Activated T-helper 2 cell treated with anti-CD3 and anti-CD28 coated beads, Interferon-gamma antibody, Interleukin-2, Interleukin-4, amounts not matched to agents 10 μg/mL and 5 μg/mL and 100 μg/mL, durations not matched to agents 14 hours and 24 hours and 36 hours (primary cell): ENCODE data around the gene E2F3. TPM values are rescaled to one million over a fixed set of nuclear protein-coding genes. Genes with fewer than 3 reads are reported as not detected.

ENCODE experiments used
- DNase-seq: peaks from one replicate; pipeline ENCODE4 v3.0.0; 2021; ENCODE audit warnings: low spot score
- H3K27ac Mint-ChIP-seq: one replicate; pipeline ENCODE4 v1.8.0; 2021; ENCODE audit warnings: mixed read lengths
- H3K27me3 Mint-ChIP-seq: one replicate; pipeline ENCODE4 v1.8.0; 2021; ENCODE audit warnings: low read depth, mixed read lengths
- H3K36me3 Mint-ChIP-seq: one replicate; pipeline ENCODE4 v1.8.0; 2021; ENCODE audit warnings: low read depth, mixed read lengths
- H3K4me1 Mint-ChIP-seq: one replicate; pipeline ENCODE4 v1.8.0; 2021; ENCODE audit warnings: low read depth, mixed read lengths
- H3K4me3 Mint-ChIP-seq: one replicate; pipeline ENCODE4 v1.8.0; 2021; ENCODE audit warnings: low read depth, mild to moderate bottlenecking, moderate library complexity, mixed read lengths
- H3K9me3 Mint-ChIP-seq: one replicate; pipeline ENCODE4 v1.8.0; 2021; ENCODE audit warnings: mixed read lengths
- intact Hi-C: fragments of 100-400 bp; cut with micrococcal nuclease; formaldehyde crosslinking; loops from one replicate; pipeline ENCODE4 v1.15.1; 2023
- total RNA-seq: library from RNA; stranded (reverse); gene quantifications from 2 replicates; pipeline ENCODE4 v1.2.3, GENCODE V29; 2022

Gene E2F3
- total RNA-seq, 1 donor from 2014 or later: 27.9 TPM

- Mint-ChIP-seq H3K27ac (no peak overlapping the region), H3K27me3 (no peaks in the 10 kb centered on the region), H3K4me3 (no peak overlapping the region), H3K4me1 (peaks cover 48% of the 10 kb centered on the region), H3K36me3 (peaks cover 3% of the 10 kb centered on the region), H3K9me3 (no peaks in the 10 kb centered on the region)
- intact Hi-C loops: no loop called here
- no peak for DNase-seq
These were observed 30.9 kb upstream of the E2F3 start for GRCh38 chr6:20370801-20371200.

GRCh38 chr6:20375436-20375835, 26.2 kb upstream of the E2F3 start:
- intact Hi-C loops: no loop called here
- Mint-ChIP-seq H3K9me3 (no peaks in the 10 kb centered on the region), H3K4me1 (peaks cover 29% of the 10 kb centered on the region), H3K4me3 (no peak overlapping the region), H3K27me3 (no peaks in the 10 kb centered on the region), H3K27ac (no peak overlapping the region), H3K36me3 (no peaks in the 10 kb centered on the region)
- no peak for DNase-seq

GRCh38 chr6:20377623-20378265, 23.9 kb upstream of the E2F3 start:
- Mint-ChIP-seq H3K4me1 (peaks cover 25% of the 10 kb centered on the region), H3K36me3 (no peaks in the 10 kb centered on the region), H3K27me3 (no peaks in the 10 kb centered on the region), H3K9me3 (no peaks in the 10 kb centered on the region), H3K27ac (no peak overlapping the region), H3K4me3 (no peak overlapping the region)
- intact Hi-C loops: no loop called here
- DNase-seq: no peak

DNA sequence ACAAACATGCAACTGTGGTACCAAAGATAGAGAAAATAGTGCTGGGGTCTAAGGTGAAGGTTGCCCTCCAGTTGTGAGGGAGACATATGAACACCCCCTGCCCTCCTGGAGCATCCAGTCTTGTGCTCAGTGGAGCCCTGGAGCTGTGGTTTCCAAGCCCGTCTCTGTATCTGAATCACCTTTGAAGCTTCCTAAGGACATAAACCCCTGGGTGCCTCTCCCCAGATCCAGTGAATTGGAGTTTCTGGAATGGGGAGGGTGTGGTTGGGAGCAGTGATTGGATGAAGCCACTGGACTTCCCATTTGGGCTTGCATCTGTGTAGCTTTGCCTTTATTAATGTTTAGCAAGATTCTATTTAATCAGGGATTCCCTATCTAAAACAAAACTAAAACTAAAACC, 22.4 kb upstream of the E2F3 start:
- H3K9me3 Mint-ChIP-seq: no peaks in the 10 kb centered on the region
- no peak overlapping the region for H3K4me3 Mint-ChIP-seq
- no peaks in the 10 kb centered on the region for H3K27me3 Mint-ChIP-seq
- no peaks in the 10 kb centered on the region for H3K36me3 Mint-ChIP-seq
- H3K27ac Mint-ChIP-seq: no peak overlapping the region
- peaks cover 23% of the 10 kb centered on the region for H3K4me1 Mint-ChIP-seq
- intact Hi-C loops: no loop called here
- DNase-seq: no peak

DNA sequence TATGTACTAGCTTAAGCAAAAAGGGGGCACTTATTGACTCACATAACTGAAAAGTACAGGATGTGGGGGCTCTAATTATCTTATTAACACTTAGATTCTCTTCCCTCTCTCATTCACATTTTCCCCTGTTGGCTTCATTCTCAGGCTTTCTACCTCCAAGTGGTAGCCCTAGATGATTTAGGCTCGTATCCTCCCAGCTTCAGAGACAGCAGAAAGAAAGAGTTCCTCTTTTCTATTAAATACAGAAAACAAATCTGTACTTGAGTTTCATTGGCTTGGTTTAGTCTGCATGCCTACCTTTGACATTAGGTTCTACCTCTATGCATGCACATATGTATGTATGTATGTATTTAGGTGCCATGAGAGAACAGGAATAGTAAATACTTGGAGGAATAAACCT, 15.5 kb upstream of the E2F3 start:
- Mint-ChIP-seq H3K27ac (no peak overlapping the region), H3K36me3 (no peaks in the 10 kb centered on the region), H3K9me3 (no peaks in the 10 kb centered on the region), H3K4me1 (peaks cover 1% of the 10 kb centered on the region), H3K27me3 (no peaks in the 10 kb centered on the region), H3K4me3 (no peak overlapping the region)
- DNase-seq: no peak
- intact Hi-C loops: no loop called here

DNA sequence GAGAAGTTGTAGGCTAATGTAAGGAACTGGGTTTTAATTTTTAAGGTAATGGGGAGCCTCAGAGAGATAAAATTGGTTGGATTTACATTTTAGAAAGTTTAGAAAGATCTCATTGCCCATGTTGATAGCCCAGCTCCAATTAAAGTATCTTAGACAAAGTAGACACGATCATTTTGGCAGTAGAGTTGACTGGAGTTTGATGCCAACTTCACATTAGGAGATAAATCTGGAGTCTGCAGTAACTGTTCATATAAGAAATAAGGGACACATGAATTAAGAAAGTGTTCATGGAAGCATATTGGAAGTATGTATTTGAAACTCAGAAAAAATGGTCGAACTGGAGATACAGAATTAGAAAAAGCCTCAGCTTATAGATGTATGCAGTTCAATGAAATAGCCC, 12.6 kb upstream of the E2F3 start:
- no peak overlapping the region for H3K4me3 Mint-ChIP-seq
- no peaks in the 10 kb centered on the region for H3K9me3 Mint-ChIP-seq
- H3K36me3 Mint-ChIP-seq: no peaks in the 10 kb centered on the region
- H3K4me1 Mint-ChIP-seq: peaks cover 1% of the 10 kb centered on the region
- H3K27ac Mint-ChIP-seq: no peak overlapping the region
- intact Hi-C loops: no loop called here
- no peak for DNase-seq
- H3K27me3 Mint-ChIP-seq: no peaks in the 10 kb centered on the region

GRCh38 chr6:20393297-20393696, 8.4 kb upstream of the E2F3 start:
- Mint-ChIP-seq H3K27me3 (no peaks in the 10 kb centered on the region), H3K4me1 (peaks cover 5% of the 10 kb centered on the region), H3K9me3 (no peaks in the 10 kb centered on the region), H3K4me3 (no peak overlapping the region), H3K27ac (no peak overlapping the region), H3K36me3 (no peaks in the 10 kb centered on the region)
- no peak for DNase-seq
- intact Hi-C loops: no loop called here

DNA sequence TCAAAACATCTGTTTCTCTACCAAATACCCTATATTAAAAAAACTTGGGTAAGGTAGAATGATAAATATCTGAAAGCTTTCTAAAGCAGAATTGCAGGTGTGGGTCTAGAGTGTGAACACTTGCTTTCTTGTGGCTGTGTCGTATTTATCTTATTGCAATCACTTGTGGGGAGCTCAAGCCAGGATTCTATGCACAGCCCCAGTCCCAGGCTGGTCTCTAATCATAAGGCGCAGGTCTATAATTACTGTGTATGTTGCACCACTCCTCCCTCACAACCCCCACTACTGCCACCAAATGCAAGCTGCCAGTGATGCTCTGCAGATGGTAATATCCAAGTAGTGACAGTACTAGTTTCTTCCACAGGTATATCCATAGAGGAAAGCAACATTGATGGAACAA, 2.2 kb upstream of the E2F3 start:
- Mint-ChIP-seq H3K4me1 (peaks cover 26% of the 10 kb centered on the region), H3K9me3 (no peaks in the 10 kb centered on the region), H3K4me3 (no peak overlapping the region), H3K36me3 (peaks cover 3% of the 10 kb centered on the region), H3K27me3 (no peaks in the 10 kb centered on the region), H3K27ac (no peak overlapping the region)
- intact Hi-C loops: no loop called here
- DNase-seq: no peak

DNA sequence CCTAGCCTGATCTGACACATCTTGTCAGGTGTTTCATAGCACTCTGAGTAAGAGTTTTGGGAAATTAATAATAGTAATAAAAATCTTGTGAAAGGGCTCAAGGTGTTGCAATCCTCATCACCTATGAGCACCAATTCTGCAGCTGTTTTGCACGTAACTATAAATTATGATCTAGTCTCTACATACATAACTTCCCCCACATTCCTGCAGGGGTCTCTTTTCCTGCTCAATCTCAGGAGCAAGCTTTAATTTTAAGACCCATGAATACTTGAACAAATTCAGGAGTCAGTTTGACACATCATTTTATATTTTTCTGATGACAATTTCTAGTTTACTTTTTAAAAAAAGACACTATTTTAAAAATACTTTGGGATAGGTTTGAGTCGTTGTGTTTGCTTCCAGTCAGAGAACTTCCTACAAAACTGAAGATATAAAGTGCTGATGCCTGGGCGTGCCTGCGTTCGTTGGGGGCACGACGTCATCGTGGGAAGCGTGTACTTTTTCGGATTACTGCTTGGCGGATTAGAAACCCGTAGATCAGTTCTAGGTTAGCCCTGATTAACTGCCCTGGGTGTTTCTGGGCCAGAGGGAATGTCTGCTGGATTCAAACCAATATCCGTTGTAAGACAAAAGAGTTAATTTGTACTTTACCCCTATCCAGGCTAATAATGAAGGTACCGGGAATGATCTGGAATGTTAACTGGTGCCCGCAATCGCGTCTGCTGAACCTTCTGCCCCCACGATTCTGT, 1.0 kb upstream of the E2F3 start:
- H3K27ac Mint-ChIP-seq: peak overlapping the region; percentile 99
- H3K27me3 Mint-ChIP-seq: no peaks in the 10 kb centered on the region
- peak overlapping the region; percentile 97 for H3K4me3 Mint-ChIP-seq
- H3K36me3 Mint-ChIP-seq: peaks cover 11% of the 10 kb centered on the region
- no peaks in the 10 kb centered on the region for H3K9me3 Mint-ChIP-seq
- DNase-seq: peak; percentile 36
- peaks cover 31% of the 10 kb centered on the region for H3K4me1 Mint-ChIP-seq
- intact Hi-C loops: loop anchor here (1.0 to 5.0 kb wide), 8 partner anchors 36 to 1187 kb away; partner anchors contain the start of gene MBOAT1

- intact Hi-C loops: loop anchor here (5.0 kb wide), 2 partner anchors 310 to 1185 kb away; no protein-coding TSS in a partner anchor
- peak overlapping the region; percentile 97 for H3K4me3 Mint-ChIP-seq
- no peak for DNase-seq
- H3K36me3 Mint-ChIP-seq: peaks cover 24% of the 10 kb centered on the region
- no peaks in the 10 kb centered on the region for H3K27me3 Mint-ChIP-seq
- no peaks in the 10 kb centered on the region for H3K9me3 Mint-ChIP-seq
- H3K4me1 Mint-ChIP-seq: peaks cover 38% of the 10 kb centered on the region
- H3K27ac Mint-ChIP-seq: peak overlapping the region; percentile 99
These were observed 338 bp downstream of the E2F3 start for GRCh38 chr6:20402092-20402341.

DNA sequence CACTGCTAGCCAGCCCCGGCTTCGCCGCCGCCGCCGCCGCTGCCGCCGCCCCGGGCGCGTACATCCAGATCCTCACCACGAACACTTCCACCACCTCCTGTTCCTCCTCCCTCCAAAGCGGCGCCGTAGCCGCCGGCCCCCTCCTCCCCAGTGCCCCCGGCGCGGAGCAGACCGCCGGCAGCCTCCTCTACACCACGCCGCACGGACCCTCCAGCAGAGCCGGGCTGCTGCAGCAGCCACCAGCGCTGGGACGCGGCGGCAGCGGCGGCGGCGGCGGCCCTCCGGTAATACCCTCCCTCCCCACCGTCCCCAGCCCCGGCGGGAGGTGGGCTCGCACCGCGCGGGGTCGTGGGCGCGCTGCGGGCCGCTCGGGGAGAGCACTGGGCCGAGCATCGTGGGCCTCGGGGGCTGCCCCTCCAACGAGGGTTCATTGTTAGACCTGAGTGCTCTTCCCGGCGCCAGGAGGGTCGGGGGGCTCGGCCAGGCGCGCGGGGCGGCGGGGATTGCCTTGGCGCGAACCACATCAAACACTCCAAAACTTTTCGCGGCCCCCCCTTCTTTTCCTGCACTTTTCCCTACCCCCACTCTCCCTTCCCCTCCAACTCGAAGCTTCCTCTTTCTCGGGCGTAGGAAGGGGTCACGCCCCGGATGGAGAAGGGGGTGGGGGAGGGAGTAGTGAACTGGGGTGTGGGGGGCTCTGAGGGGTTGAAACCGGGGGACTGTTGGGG, 827 bp downstream of the E2F3 start:
- H3K9me3 Mint-ChIP-seq: no peaks in the 10 kb centered on the region
- peaks cover 43% of the 10 kb centered on the region for H3K4me1 Mint-ChIP-seq
- intact Hi-C loops: loop anchor here (5.0 kb wide), 2 partner anchors 310 to 1185 kb away; no protein-coding TSS in a partner anchor
- H3K4me3 Mint-ChIP-seq: peak overlapping the region; percentile 97
- H3K27ac Mint-ChIP-seq: peak overlapping the region; percentile 99
- H3K36me3 Mint-ChIP-seq: peaks cover 28% of the 10 kb centered on the region
- H3K27me3 Mint-ChIP-seq: no peaks in the 10 kb centered on the region
- DNase-seq: peak; percentile 40

DNA sequence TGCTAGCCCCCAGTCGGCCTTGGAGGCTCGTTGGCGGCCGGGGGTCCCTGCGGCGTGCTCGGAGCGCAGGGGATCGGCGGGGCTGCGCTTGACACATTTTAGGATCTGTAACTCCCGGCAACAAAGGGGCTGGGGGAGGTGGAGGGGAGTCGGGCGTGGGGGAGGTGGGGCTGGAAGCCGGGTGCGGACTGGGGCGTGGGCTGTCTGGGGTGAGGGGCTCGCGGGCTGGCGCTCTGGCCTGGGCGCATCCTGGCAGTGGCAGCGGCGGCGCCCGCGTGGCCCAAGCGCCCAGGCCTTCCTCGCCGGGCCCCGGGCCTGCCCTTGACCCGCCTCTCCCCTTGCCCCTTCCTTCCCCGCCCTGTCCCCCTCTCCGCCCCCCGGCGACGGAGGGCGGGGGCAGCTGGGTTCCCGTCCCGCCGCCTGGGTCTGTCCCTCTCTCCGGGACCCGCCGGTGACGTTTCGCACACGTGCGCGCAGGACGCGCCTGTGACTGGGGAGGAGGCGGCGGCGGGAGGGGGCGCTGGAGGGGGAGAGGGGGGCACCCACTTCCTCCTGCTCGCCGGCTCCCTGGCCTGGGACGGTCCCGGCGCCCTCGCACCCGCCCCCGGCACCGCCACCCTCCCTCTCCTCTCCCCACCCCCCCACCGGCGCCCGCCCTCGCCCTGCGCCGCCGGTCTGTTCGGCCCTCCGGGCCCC, 1.5 kb downstream of the E2F3 start:
- intact Hi-C loops: loop anchor here (5.0 kb wide), 2 partner anchors 311 to 1184 kb away; no protein-coding TSS in a partner anchor
- peak overlapping the region; percentile 96 for H3K4me3 Mint-ChIP-seq
- peaks cover 47% of the 10 kb centered on the region for H3K4me1 Mint-ChIP-seq
- DNase-seq: peak; percentile 89
- peaks cover 34% of the 10 kb centered on the region for H3K36me3 Mint-ChIP-seq
- no peaks in the 10 kb centered on the region for H3K27me3 Mint-ChIP-seq
- no peaks in the 10 kb centered on the region for H3K9me3 Mint-ChIP-seq
- H3K27ac Mint-ChIP-seq: peak overlapping the region; percentile 91
